NCI-H1930 (cell line): ENCODE data around the gene KRT9.
"Not testable (repeated sequence)": the region's sequence is repeated elsewhere in the genome, so short reads cannot be mapped to it uniquely, and the experiment has no call there.

Experiments used
- DNase-seq, 2 experiments: peaks; one replicate each; lab custom pipeline; 2025; lab: John Stamatoyannopoulos, UW

The KRT9 gene

GRCh38 chr17:41545829-41546410 lies 25.9 kb downstream of the KRT9 start:
- DNase-seq = no peak

GRCh38 chr17:41544935-41545334 lies 26.9 kb downstream of the KRT9 start:
- no peak for DNase-seq

GRCh38 chr17:41544491-41544892 lies 27.4 kb downstream of the KRT9 start:
- DNase-seq = no peak

GRCh38 chr17:41542786-41543185 lies 29.1 kb downstream of the KRT9 start:
- not testable (repeated sequence) for DNase-seq

- no peak for DNase-seq
Observed at GRCh38 chr17:41542357-41542756, 29.5 kb downstream of the KRT9 start.

GRCh38 chr17:41540921-41541625 lies 30.8 kb downstream of the KRT9 start:
- no peak for DNase-seq

GRCh38 chr17:41539979-41540701 lies 31.7 kb downstream of the KRT9 start:
- no peak for DNase-seq

GRCh38 chr17:41539071-41539492 lies 32.8 kb downstream of the KRT9 start:
- no peak for DNase-seq

- DNase-seq = no peak
Observed at GRCh38 chr17:41538565-41538991, 33.3 kb downstream of the KRT9 start.

- no peak for DNase-seq
Observed at GRCh38 chr17:41537990-41538389, 33.9 kb downstream of the KRT9 start.

GRCh38 chr17:41537614-41537954 lies 34.3 kb downstream of the KRT9 start:
- DNase-seq = no peak

- DNase-seq = no peak
Observed at GRCh38 chr17:41536741-41537613, 34.9 kb downstream of the KRT9 start.

- no peak for DNase-seq
Observed at GRCh38 chr17:41535764-41536481, 35.9 kb downstream of the KRT9 start.

GRCh38 chr17:41534899-41535546 lies 36.8 kb downstream of the KRT9 start:
- no peak for DNase-seq

- no peak for DNase-seq
Observed at GRCh38 chr17:41533613-41534012, 38.2 kb downstream of the KRT9 start.

GRCh38 chr17:41532947-41533570 lies 38.8 kb downstream of the KRT9 start:
- no peak for DNase-seq

- DNase-seq = no peak
Observed at GRCh38 chr17:41531993-41532392, 39.9 kb downstream of the KRT9 start.

GRCh38 chr17:41530062-41531048 lies 41.5 kb downstream of the KRT9 start:
- DNase-seq = no peak

- no peak for DNase-seq
Observed at GRCh38 chr17:41529491-41529915, 42.4 kb downstream of the KRT9 start.
